GM10847 (cell line): ENCODE results near the gene COL27A1.

ENCODE experiments used
- POLR2A ChIP-seq: IDR thresholded peaks from 2 replicates; pipeline ENCODE4 v1.6.1; 2011; ENCODE audit not compliant: insufficient read length; ENCODE audit errors: extremely low read depth

The COL27A1 gene

DNA sequence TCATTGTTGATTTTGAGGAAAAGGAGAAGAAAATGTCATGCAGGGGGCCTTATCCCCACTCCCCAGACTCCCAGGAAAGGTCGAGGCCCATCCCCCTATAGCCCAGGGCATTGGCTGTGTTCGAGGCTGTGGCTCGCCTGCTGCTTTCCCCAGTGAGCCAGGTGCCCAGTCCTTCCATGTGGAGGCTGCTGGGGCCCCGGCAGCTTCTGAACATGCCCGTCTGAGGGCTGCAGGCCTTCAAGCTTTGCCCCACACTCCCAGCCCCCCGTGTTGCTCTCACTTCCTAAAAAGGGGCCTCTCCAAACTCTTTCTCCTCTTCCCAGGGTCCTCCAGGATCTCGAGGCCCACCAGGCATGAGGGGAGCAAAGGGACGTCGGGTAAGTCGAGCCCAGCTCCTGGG lies 102.9 kb downstream of the COL27A1 start:
- no peak for TF ChIP-seq POLR2A

DNA sequence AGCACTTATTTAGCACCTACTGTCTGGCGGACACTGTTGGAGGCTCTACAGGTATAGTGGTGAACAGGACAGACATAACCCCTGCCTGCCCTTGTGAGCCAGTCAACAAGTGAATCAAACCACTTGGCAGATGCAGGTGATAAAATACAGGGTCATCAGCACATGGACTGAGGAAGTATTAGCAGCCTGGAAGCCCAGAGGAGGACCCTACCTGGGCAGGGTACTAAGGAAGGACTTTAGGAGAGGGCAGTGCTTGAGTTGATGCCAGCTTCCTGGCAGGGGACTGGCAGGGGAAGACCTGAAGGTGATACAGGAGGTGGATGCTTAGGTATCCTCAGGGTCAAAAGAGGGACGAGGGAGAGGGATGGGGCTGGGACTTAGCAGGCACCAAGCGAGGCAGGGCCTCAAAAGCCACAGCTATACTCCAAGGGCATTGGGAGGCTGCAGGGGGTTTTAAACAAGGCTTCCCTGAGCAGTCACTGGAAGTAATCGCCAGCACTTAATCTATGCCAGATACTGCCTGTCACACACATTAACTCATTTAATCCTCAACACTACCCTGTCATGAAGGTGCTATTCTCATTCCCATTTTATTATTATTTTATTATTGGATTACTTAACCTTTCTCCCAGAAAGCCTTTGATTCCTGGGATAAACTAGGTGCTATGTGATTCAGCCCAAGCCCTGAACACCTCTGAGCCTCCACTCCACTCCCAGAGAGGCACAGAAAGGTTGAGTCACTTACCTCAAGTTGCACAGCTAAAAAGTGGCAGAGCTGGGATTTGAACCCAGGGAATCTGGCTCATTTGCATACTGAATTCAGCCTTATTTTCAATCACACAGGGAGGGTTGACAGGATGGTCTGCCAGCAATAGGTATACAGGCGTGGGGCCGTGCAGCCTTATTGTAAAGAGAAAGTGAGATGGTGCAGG lies 103.8 kb downstream of the COL27A1 start:
- no peak for TF ChIP-seq POLR2A

DNA sequence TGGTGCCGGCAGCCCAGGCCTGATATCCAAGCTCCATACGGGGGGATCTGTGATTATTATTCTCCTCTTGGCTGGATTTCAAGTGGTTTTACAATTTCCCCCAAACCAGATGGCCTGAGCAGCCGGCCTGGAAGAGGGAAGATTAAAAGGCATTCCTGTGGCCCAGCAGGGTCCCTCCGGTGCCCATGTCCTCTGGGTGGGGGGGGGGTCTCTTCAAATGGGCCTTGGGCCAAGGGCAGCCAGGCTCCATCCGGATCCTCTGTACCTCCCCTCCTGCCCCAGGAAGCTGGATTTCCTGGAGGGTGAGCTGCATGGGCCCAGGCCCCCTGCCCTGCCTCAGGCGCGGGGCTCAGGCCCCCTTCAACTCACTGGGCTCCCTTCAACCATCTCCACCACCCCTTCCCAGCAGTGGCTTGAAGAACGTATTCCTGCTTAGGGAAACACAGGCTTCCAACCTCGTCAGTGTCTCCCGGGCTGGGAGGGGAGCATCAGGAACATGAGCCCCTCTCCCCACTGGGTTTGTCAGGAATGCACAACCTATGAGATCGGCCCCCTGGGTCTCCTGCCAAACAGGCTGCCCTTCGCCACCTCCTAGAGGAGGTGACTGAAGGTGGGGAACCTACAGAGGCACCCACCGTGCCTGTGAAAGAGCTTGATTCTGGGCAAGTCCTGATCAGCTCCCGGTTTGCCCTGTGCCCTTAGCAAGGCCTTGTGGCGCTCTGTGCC lies 104.6 kb downstream of the COL27A1 start:
- TF ChIP-seq POLR2A = no peak

DNA sequence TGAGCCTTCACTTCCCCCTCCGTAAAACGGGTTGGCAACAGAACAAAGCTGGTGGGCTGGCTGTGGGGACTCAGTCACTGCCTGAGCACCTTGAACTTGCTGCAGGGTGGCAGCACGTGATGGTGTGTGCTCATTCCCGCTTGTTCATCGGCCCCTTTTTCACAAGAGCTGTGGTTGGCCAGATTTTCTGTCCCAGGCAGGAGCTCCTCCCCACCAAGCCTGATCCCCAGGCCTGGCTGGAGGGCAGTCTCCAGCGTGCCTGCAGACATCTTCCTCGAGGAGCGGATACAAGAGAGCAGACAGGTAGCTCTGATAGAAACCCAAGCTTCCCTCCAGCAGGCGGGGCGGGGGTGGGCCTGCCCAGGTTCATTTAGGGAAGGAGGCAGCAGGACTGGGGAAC lies 105.7 kb downstream of the COL27A1 start:
- TF ChIP-seq POLR2A = no peak

DNA sequence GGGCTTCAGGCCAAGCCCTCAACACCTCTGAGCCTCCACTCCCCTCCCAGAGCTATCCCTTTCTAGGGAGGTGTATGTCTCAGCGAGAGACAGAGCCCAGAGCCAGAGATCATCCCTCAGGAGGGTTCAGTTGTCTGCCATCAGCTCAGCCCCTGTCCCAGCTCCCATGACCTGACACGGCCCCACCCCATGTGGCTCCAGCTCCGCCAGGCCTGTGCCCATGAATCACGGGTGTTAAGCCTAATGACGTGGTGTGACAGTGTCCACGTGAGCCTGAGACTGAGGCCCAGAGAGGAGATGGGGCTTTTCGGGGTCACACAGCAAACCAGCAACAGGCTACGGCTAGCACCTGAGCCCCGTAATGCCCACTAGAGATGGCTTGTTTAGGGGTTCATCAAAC lies 106.7 kb downstream of the COL27A1 start:
- no peak for TF ChIP-seq POLR2A

DNA sequence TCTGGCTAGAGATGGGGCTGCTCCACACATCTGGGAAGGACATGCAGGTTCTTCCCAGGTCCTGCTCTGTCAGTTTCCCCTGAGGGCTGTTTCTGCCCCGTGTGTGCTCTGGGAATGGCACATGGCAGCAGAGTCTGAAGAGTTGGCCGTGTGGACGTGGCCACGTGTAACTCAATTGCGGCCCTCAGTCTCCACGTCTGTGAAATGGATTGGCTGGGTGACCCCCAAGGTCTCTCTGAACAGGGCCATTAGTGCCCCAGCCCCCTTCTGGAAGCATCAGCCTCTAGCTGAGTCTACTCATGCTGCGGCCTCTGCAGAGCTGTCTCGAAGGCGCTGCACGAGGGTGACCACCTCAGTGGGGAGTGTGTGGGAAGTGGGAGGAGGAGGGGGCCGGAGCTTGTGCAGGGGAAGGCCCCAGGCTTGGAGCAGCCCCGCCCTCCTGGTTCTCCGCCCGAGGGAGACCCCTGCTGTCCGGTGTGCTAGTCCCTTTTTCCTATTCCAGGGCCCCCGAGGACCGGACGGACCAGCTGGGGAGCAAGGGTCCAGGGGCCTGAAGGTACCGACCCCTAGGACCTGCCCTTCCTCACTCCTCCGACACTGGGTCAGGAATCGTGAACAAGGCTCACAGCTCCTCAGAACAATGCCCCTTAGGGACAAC lies 108.6 kb downstream of the COL27A1 start:
- no peak for TF ChIP-seq POLR2A

DNA sequence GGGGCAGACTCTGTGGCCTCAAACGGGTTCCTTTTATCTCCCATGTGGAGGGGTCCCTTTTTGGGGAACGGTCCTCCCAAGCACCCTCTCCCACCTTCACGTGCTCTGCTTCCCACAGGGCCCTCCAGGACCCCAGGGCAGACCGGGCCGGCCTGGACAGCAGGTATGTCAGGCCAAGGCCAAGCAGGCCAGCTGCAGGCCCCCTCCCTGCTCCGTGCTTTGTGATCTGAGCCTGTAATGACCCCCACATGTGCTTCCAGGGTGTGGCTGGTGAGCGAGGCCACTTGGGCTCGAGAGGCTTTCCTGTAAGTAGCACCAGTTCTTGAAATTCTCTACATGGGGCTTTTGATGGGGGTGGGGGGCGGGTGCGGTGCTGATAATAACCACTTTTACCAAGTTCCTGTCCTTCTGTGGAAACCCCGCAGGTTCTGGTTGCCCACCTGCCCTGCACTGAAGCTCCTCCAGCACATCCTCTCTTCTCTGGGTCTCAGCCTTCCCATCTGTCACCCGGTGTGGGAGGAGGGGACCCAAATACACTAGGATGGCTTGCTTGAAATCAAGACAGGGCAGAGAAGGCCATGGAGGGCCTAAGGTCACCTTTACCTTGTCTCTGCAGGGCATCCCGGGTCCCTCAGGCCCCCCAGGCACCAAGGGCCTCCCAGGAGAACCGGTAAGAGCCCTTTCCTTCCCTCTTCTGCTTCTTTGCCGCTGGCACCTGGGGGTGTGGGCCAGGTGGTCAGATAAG lies 109.6 kb downstream of the COL27A1 start:
- no peak for TF ChIP-seq POLR2A

DNA sequence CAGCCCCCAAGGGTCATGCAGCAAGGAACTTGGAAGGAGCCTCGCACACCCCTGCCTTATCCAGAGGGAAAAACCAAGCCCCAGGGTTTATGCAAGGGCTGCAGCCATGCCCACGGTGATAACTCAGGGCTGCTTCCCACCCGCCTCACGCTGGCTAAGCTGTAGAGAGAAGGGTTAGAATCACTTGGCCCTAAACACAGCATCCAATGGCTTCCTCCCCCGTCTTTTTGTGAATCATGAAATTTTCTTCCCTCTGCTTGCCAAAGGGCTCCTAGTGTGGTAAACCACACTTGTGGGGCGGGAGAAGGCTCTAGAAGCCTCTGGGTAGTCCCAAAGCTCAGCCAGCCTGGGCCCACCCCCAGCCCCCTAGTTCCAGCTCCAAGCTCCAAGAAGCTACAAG lies 111.6 kb downstream of the COL27A1 start:
- no peak for TF ChIP-seq POLR2A

DNA sequence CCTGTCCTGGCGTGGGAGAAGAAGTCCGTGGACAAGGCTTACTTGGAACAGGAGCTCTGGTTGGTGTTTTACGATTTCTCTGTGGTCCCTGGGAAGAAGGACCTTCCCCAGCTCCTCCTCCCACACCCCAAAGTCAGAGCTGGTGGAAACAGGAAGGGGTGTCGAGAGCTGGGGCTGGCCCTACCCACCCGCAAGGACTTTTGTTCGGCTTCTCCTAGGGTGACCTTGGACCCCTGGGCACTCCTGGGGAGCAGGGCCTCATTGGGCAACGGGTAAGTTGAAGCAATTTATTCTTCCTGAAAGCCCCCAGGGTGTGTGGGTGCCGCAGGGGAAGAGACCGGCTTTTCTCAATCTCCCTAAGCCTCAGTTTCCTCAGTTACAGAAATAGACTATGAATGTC lies 113.7 kb downstream of the COL27A1 start:
- TF ChIP-seq POLR2A = no peak

DNA sequence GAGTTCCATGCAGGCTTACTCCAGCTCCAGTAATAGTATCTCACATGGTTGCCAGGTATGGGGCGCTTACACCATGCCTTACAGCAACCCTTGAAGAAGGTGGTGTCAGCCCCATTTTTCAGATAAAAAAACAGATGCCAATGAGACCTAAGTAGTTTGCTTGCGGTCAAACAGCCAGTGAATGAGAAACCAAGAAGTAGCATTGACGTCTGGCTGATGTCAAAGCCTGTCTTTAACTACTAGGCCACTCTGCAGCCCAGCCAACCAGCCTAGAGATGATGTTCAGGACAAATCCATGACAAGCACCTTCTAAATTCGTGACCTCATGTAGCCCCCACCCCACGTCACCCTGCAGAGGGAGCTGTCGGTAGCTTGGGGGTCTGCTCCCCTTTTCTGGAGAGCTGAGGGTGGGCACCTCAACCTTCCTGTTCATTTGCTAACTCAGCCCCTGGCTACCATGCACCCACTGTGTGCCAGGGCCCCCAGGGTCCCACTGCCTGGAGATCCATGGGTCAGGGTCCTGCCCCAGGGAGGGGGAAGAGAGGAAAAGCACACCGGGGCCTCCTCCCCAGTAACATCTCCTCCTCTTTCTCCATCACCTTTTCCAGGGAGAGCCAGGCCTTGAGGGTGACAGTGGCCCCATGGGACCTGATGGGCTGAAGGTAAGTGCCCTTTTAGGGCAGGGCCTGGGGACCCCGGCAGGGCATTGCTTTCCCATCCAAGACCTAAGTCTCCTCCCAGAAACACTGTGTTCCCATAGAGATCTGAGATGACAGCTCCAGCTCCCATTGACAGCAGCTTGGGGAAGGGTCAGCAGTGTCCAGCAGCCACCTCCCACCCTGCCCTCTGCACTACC lies 115.0 kb downstream of the COL27A1 start:
- TF ChIP-seq POLR2A = no peak

DNA sequence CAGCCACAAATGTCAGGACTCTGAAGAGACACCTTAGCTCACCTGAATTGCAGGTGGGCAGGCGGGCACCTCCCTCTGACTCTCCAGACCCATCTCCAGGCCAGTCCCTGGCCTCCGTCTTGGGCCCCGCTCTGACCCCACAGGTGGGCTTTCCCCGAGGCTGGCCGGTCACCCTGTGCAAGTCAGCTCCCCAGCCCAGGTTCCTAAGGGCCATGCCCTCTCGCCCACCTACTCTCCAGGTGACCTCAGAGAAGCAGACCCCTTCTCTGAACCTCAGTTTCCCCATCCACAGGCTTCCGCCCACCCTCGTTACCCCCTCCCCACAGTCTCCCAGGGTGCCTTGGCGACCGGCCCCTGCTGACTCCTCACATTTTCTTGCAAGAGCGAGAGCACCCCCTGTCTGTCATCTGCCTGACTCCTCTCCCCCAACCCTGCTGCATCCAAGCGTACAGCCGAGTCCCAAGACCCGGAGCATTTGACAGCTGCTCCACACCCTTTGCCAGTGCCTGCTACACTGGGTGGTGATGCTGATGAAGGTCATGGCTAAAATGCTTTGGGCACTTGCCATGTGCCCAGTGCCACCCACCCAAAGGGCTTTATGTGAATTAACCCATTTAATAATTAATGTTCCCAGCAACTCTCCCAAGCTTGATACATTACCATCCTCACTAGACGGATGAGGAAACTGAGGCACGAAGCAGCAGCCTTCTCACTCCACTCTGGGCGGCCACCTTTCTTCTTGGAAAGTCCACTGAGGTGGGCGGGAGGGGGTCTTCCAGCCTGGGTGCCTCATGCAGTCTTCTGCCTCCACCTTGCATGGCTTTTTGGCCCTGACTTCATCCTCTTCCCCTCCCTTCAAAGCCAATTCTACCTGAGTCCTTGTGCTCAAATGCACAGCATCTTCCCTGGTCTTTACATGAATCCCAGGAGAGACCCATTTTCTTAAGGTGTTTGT lies 116.5 kb downstream of the COL27A1 start:
- no peak for TF ChIP-seq POLR2A

DNA sequence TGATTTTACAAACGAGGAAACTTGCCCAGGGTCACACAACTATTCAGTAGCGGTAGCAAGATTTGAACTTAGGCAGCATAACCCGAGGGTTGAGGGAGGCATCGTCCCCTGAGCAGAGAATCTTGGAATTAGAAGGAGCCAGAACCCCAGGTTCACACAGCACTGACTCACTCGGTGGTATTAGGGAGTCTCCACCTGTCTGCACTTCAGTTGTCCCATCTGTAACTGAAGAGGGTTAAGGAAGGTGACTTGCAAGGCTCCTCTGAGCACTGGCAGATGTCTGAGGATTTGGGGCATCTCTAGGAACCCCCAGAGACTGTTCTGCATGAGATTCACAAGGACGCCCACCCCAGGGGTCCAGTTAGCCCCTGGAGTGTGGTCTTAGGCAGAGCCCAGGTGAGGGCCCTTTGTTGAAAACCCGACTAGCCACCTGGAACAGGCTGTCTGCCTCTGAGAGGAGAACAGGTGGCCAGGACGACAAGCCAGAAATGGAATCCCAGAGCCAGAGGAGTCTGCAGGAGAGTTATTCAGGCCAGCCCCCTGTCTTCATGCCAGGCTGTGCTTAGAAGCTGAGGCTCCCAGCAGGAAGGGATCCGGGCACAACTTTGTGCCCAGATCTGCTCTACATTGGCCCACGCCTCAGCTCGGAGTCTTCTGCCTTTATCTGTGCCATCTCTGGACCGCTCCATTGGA lies 117.5 kb downstream of the COL27A1 start:
- no peak for TF ChIP-seq POLR2A
